HCT116 (cell line): ENCODE measurements around the gene TP53RK. TPM values are rescaled to one million over a fixed set of nuclear protein-coding genes. Genes with fewer than 3 reads are reported as not detected.

Source experiments
- ATAC-seq: fragments of 200-7000 bp; cut with Tn5 transposase; 2 replicates; pipeline ENCODE4 v1.9.1; 2020; ENCODE audit warnings: mild to moderate bottlenecking, moderate library complexity
- BruUV-seq: library from RNA; stranded (reverse); fragments of 400-500 nt; replicated peaks from 2 replicates; lab custom pipeline; 2021; lab: Mats Ljungman, UMichigan
- CTCF ChIA-PET: fragments of 300-600 bp; sonication (Branson Sonifier 250); formaldehyde crosslinking; loops from one replicate; lab custom pipeline; 2021; ENCODE audit warnings: antibody characterized with exemption; lab: Charles Lee
- POLR2A ChIA-PET: fragments of 300-600, 350-600 bp; sonication (Branson Sonifier 250); formaldehyde crosslinking; loops from one replicate; lab custom pipeline; 2021; ENCODE audit warnings: antibody characterized with exemption; lab: Charles Lee
- RAD21 ChIA-PET, 2 experiments: fragments of 300-600 bp; sonication (Branson Sonifier 250); formaldehyde crosslinking; loops; one replicate each; lab custom pipeline; 2023; ENCODE audit warnings: low total read pairs in 2 of 2; ENCODE audit not compliant: uncharacterized antibody in 2 of 2, unreplicated experiment in 2 of 2, low non-redundant PET in 1 of 2; lab: Charles Lee
- DNase-seq: peaks from one replicate; pipeline ENCODE4 v3.0.0-alpha.2; 2010; ENCODE audit warnings: low read depth, low spot score
- H2AFZ ChIP-seq: fragments of 200-600 bp; shearing (Covaris generic), sonication (generic); 2 replicates; pipeline ENCODE4 v1.6.1; 2017; ENCODE audit warnings: low read depth, mixed run types, mixed read lengths, antibody characterized with exemption, low read length; ENCODE audit not compliant: poor library complexity, severe bottlenecking
- H3K27ac ChIP-seq: 2 replicates; pipeline ENCODE4 v1.5.1; 2012; ENCODE audit warnings: low read depth, low read length
- H3K27me3 ChIP-seq: fragments of 200-600 bp; sonication (generic); 2 replicates; pipeline ENCODE4 v1.6.1; 2016; ENCODE audit warnings: mixed run types, low read length, mixed read lengths; ENCODE audit not compliant: insufficient read depth
- H3K36me3 ChIP-seq, 2 experiments: fragments of 200-500 bp in 1 of 2; fragments of 200-600 bp in 1 of 2; sonication (Bioruptor generic) in 1 of 2; sonication (generic) in 1 of 2; 2 replicates each; pipeline versions ENCODE4 v1.5.1 to v1.6.1; 2014 to 2016; ENCODE audit warnings: low read length in 2 of 2, inconsistent platforms in 1 of 2, mixed read lengths in 1 of 2, mixed run types in 1 of 2; ENCODE audit not compliant: insufficient read depth in 2 of 2, control insufficient read depth in 1 of 2
- H3K4me1 ChIP-seq, 2 experiments: fragments of 200-600 bp in 1 of 2; sonication (generic) in 1 of 2; 2 replicates each; pipeline versions ENCODE4 v1.5.1 to v1.6.1; 2012 to 2017; ENCODE audit warnings: low read length in 2 of 2, inconsistent platforms in 1 of 2, mild to moderate bottlenecking in 1 of 2, mixed read lengths in 1 of 2, mixed run types in 1 of 2, moderate library complexity in 1 of 2; ENCODE audit not compliant: insufficient read depth in 2 of 2, control insufficient read depth in 1 of 2
- H3K4me2 ChIP-seq: fragments of 200-600 bp; sonication (generic); 2 replicates; pipeline ENCODE4 v1.6.1; 2017; ENCODE audit warnings: mixed run types, low read length, mixed read lengths
- H3K4me3 ChIP-seq, 2 experiments: fragments of 200-600 bp in 1 of 2; sonication (generic) in 1 of 2; replicated peaks in 1 of 2; 2 replicates each; pipeline ENCODE4 v1.5.1; 2011 to 2016; ENCODE audit warnings: low read length in 2 of 2, control low read depth in 1 of 2, low read depth in 1 of 2, mild to moderate bottlenecking in 1 of 2, mixed read lengths in 1 of 2, mixed run types in 1 of 2
- H3K79me2 ChIP-seq: fragments of 200-600 bp; sonication (generic); 2 replicates; pipeline ENCODE4 v1.6.1; 2017; ENCODE audit warnings: mild to moderate bottlenecking, mixed run types, low read length, moderate library complexity, mixed read lengths; ENCODE audit not compliant: insufficient read depth
- H3K9ac ChIP-seq: fragments of 200-600 bp; sonication (generic); 2 replicates; pipeline ENCODE4 v1.6.1; 2016; ENCODE audit warnings: low read length, mixed read lengths
- H3K9me2 ChIP-seq: fragments of 200-600 bp; sonication (generic), shearing (Covaris generic); 2 replicates; pipeline ENCODE4 v1.6.1; 2017; ENCODE audit warnings: mixed run types, mild to moderate bottlenecking, moderate library complexity; ENCODE audit not compliant: insufficient read depth
- H3K9me3 ChIP-seq, 2 experiments: fragments of 200-500 bp in 1 of 2; fragments of 200-600 bp in 1 of 2; sonication (Bioruptor generic) in 1 of 2; sonication (generic) in 1 of 2; 2 replicates each; pipeline ENCODE4 v1.6.1; 2014 to 2017; ENCODE audit warnings: low read length in 2 of 2, mixed read lengths in 2 of 2, inconsistent platforms in 1 of 2, low read depth in 1 of 2, mild to moderate bottlenecking in 1 of 2, mixed run types in 1 of 2, moderate library complexity in 1 of 2; ENCODE audit not compliant: control insufficient read depth in 1 of 2, insufficient read depth in 1 of 2
- H4K20me1 ChIP-seq: fragments of 200-600 bp; sonication (generic), shearing (Covaris generic); 2 replicates; pipeline ENCODE4 v1.6.1; 2017; ENCODE audit warnings: mixed run types, mild to moderate bottlenecking, moderate library complexity; ENCODE audit not compliant: insufficient read depth
- ATF3 ChIP-seq: IDR thresholded peaks from 2 replicates; pipeline ENCODE4 v1.6.1; 2012
- CBX3 ChIP-seq: IDR thresholded peaks from 2 replicates; pipeline ENCODE4 v1.6.1; 2012; ENCODE audit warnings: low read depth
- CTCF ChIP-seq, 3 experiments: fragments of 200-600 bp in 1 of 3; sonication (generic) in 1 of 3; IDR thresholded peaks in 2 of 3; conservative IDR thresholded peaks in 1 of 3; 2 replicates each; pipeline ENCODE4 v1.5.1; 2012 to 2017; ENCODE audit warnings: low read depth in 2 of 3, low read length in 2 of 3, antibody characterized with exemption in 1 of 3, borderline replicate concordance in 1 of 3, control low read depth in 1 of 3, mild to moderate bottlenecking in 1 of 3, mixed read lengths in 1 of 3, mixed run types in 1 of 3, moderate library complexity in 1 of 3; ENCODE audit not compliant: insufficient read depth in 1 of 3
- EGR1 ChIP-seq: IDR thresholded peaks from 2 replicates; pipeline ENCODE4 v1.6.1; 2012; ENCODE audit warnings: low read depth
- FOSL1 ChIP-seq: IDR thresholded peaks from 2 replicates; pipeline ENCODE4 v1.6.1; 2012; ENCODE audit warnings: low read depth
- JUND ChIP-seq: IDR thresholded peaks from 2 replicates; pipeline ENCODE4 v1.6.1; 2012
- POLR2A ChIP-seq: IDR thresholded peaks from 2 replicates; pipeline ENCODE4 v1.7.0; 2011; ENCODE audit warnings: borderline replicate concordance; ENCODE audit not compliant: insufficient read depth, insufficient read length; ENCODE audit errors: extremely low read depth
- SIN3A ChIP-seq: IDR thresholded peaks from 2 replicates; pipeline ENCODE4 v1.6.1; 2012; ENCODE audit warnings: low read depth
- SP1 ChIP-seq: IDR thresholded peaks from 2 replicates; pipeline ENCODE4 v1.6.1; 2012; ENCODE audit warnings: low read depth
- SRF ChIP-seq: IDR thresholded peaks from 2 replicates; pipeline ENCODE4 v1.6.1; 2012; ENCODE audit warnings: low read depth
- TCF7L2 ChIP-seq: IDR thresholded peaks from 2 replicates; pipeline ENCODE4 v1.7.0; 2011; ENCODE audit warnings: borderline replicate concordance, inconsistent platforms; ENCODE audit not compliant: insufficient read depth, insufficient read length; ENCODE audit errors: extremely low read depth
- YY1 ChIP-seq: IDR thresholded peaks from 2 replicates; pipeline ENCODE4 v1.6.1; 2011; ENCODE audit warnings: low read length, low read depth, moderate library complexity, mild to moderate bottlenecking; ENCODE audit not compliant: insufficient replicate concordance; ENCODE audit errors: extremely low read depth
- ZBTB33 ChIP-seq: IDR thresholded peaks from 2 replicates; pipeline ENCODE4 v1.6.1; 2011; ENCODE audit warnings: mild to moderate bottlenecking, low read length, moderate library complexity; ENCODE audit not compliant: insufficient replicate concordance; ENCODE audit errors: extremely low read depth
- intact Hi-C: fragments of 100-400 bp; cut with micrococcal nuclease; formaldehyde crosslinking; loops from 2 replicates; pipeline ENCODE4 v1.10.0; 2022
- total RNA-seq: library from RNA; stranded (reverse); gene quantifications from one replicate; pipeline ENCODE4 v1.2.1, GENCODE V29; 2021; ENCODE audit not compliant: unreplicated experiment

Gene TP53RK
- total RNA-seq, 1 experiment from 2014 or later: 9.2 TPM

- H3K79me2 ChIP-seq: peaks cover 35% of the 10 kb centered on the region
- H3K4me2 ChIP-seq: no peak overlapping the region
- POLR2A ChIA-PET: no interaction called here
- no peak overlapping the region for H3K9ac ChIP-seq
- ATAC-seq (no peak), DNase-seq (no peak)
- no peak overlapping the region for H3K4me3 ChIP-seq
- no peaks in the 10 kb centered on the region for H3K27me3 ChIP-seq
- RAD21 ChIA-PET: no interaction called here
- H4K20me1 ChIP-seq: no peaks in the 10 kb centered on the region
- TF ChIP-seq POLR2A (no peak), ATF3 (no peak), CTCF (IDR thresholded peaks at IDR 0.05 in 2 of 3, conservative IDR thresholded peaks at IDR 0.05 in 1 of 3; ENCODE audit: borderline replicate concordance in 1 of 3, insufficient read depth in 1 of 3, low read depth in 2 of 3, low read length in 2 of 3) (no peak)
- no peaks in the 10 kb centered on the region for H3K9me3 ChIP-seq
- H3K27ac ChIP-seq: no peak overlapping the region
- intact Hi-C loops: loop anchor here (5.0 kb wide), 1 partner anchor 121 kb away; no protein-coding TSS in a partner anchor
- peaks cover 10 to 14% of the 10 kb centered on the region in 2 experiments for H3K4me1 ChIP-seq
- CTCF ChIA-PET: interaction anchor here (1.2 kb wide), 1 partner anchor 29 kb away, joined by 3 read pairs; no protein-coding TSS in a partner anchor
- H3K36me3 ChIP-seq: peaks cover 9 to 18% of the 10 kb centered on the region in 2 experiments
- no peak overlapping the region for H2AFZ ChIP-seq
- no TSS peak for BruUV-seq
- no peaks in the 10 kb centered on the region for H3K9me2 ChIP-seq
Measured at GRCh38 chr20:46683668-46683938, 5.6 kb downstream of the TP53RK start.

GRCh38 chr20:46683011-46683667, 6.1 kb downstream of the TP53RK start:
- Histone ChIP-seq H3K27ac (no peak overlapping the region), H3K4me1 (peaks cover 9 to 10% of the 10 kb centered on the region in 2 experiments), H2AFZ (no peak overlapping the region), H3K79me2 (peaks cover 30% of the 10 kb centered on the region), H3K9me3 (no peaks in the 10 kb centered on the region), H3K9ac (no peak overlapping the region), H3K4me3 (no peak overlapping the region), H3K4me2 (no peak overlapping the region), H3K9me2 (no peaks in the 10 kb centered on the region), H4K20me1 (no peaks in the 10 kb centered on the region), H3K27me3 (no peaks in the 10 kb centered on the region), H3K36me3 (peaks cover 9 to 18% of the 10 kb centered on the region in 2 experiments)
- DNase-seq (no peak), ATAC-seq (no peak)
- intact Hi-C loops: loop anchor here (5.0 kb wide), 1 partner anchor 121 kb away; no protein-coding TSS in a partner anchor
- CTCF ChIA-PET: interaction anchor here (1.2 kb wide), 1 partner anchor 29 kb away, joined by 3 read pairs; no protein-coding TSS in a partner anchor
- BruUV-seq: no TSS peak
- POLR2A ChIA-PET: no interaction called here
- RAD21 ChIA-PET: no interaction called here
- no peak for TF ChIP-seq FOSL1
- TF ChIP-seq POLR2A: no peak
- no peak for TF ChIP-seq SRF
- no peak for TF ChIP-seq JUND
- TF ChIP-seq SIN3A: no peak
- TF ChIP-seq TCF7L2: no peak
- TF ChIP-seq YY1: no peak
- no peak for TF ChIP-seq CBX3
- no peak for TF ChIP-seq ZBTB33
- no peak for TF ChIP-seq EGR1
- no peak for TF ChIP-seq SP1
